Urinary bladder (tissue), 4 donors: ENCODE data around the gene GPRASP2. TPM values are rescaled to one million over a fixed set of nuclear protein-coding genes. Genes with fewer than 3 reads are reported as not detected.
"Not testable (repeated sequence)": the region's sequence is repeated elsewhere in the genome, so short reads cannot be mapped to it uniquely, and the experiment has no call there.

Source experiments
- DNase-seq: peaks from one replicate; pipeline ENCODE4 v3.0.0-alpha.2; 2015; ENCODE audit errors: extremely low spot score
- H3K27ac ChIP-seq: one replicate; pipeline ENCODE4 v1.5.1; 2013; ENCODE audit warnings: low read depth, mild to moderate bottlenecking, moderate library complexity
- H3K36me3 ChIP-seq: one replicate; pipeline ENCODE4 v1.6.1; 2013; ENCODE audit warnings: mild to moderate bottlenecking, moderate library complexity; ENCODE audit not compliant: insufficient read depth
- H3K4me1 ChIP-seq: one replicate; pipeline ENCODE4 v1.6.1; 2013; ENCODE audit warnings: mild to moderate bottlenecking, moderate library complexity; ENCODE audit not compliant: insufficient read depth
- H3K4me3 ChIP-seq: one replicate; pipeline ENCODE4 v1.5.1; 2013; ENCODE audit warnings: low read depth, low read length
- WGBS: extraction: QIAGEN DNeasy Blood & Tissue Kit; methylation state at CpG from one replicate; pipeline ENCODE4 v1.1.7; 2013; 5-methylcytosine and 5-hydroxymethylcytosine counted together
- polyA plus RNA-seq: library from polyadenylated mRNA; stranded (reverse); fragments of 200-250 nt; gene quantifications from one replicate; pipeline ENCODE4 v1.2.3, GENCODE V29; 2013
- total RNA-seq: library from RNA; depleted of rRNA; stranded (reverse); fragments of >200 nt; gene quantifications from one replicate; pipeline ENCODE4 v1.2.3, GENCODE V29; 2014
- donor health status: healthy with polysubstance abuse.
- donor health status: healthy.

The GPRASP2 gene
- total RNA-seq (44.2 TPM), polyA plus RNA-seq (17.7 TPM)

GRCh38 chrX:102712216-102712966 lies at the start of gene GPRASP2:
Gene GPRASP2, plus strand, starts transcription at chrX:102712448. Its CDS starts 2,422 bp downstream, at chrX:102714870.
- H3K27ac ChIP-seq, result peak within 1 kb of the TSS; percentile 84
- H3K36me3 ChIP-seq, result no peaks in the 10 kb centered on the region
- DNase-seq, result no peak
- peak within 1 kb of the TSS; percentile 64 for H3K4me3 ChIP-seq
- no peaks in the 10 kb centered on the region for H3K4me1 ChIP-seq
- 1% methylated on average over 57 of the region's 68 CpGs for WGBS

- H3K36me3 ChIP-seq, DNase-seq, H3K4me3 ChIP-seq, H3K27ac ChIP-seq, H3K4me1 ChIP-seq: not testable (repeated sequence)
- WGBS, result 98% methylated on average over 4 of the region's 4 CpGs
Measured at GRCh38 chrX:102663820-102664219, 48.4 kb upstream of the GPRASP2 start.

DNA sequence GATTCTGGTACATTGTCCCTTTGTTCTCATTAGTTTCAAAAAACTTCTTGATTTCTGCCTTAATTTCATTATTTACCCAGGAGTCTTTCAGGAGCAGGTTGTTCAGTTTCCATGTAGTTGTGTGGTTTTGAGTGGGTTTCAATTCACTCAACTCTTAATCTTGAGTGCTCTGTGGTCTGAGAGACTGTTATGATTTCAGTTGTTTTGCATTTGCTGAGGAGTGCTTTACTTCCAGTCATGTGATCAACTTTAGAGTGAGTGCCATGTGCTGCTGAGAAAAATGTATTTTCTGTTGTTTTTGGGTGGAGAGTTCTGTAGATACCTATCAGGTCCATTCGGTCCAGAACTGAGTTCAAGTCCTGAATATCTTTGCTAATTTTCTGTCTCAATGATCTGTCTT lies 45.2 kb upstream of the GPRASP2 start:
- H3K4me1 ChIP-seq, H3K36me3 ChIP-seq, H3K4me3 ChIP-seq, DNase-seq, H3K27ac ChIP-seq: not testable (repeated sequence)
- WGBS, result 97% methylated on average over 1 of the region's 1 CpG

DNA sequence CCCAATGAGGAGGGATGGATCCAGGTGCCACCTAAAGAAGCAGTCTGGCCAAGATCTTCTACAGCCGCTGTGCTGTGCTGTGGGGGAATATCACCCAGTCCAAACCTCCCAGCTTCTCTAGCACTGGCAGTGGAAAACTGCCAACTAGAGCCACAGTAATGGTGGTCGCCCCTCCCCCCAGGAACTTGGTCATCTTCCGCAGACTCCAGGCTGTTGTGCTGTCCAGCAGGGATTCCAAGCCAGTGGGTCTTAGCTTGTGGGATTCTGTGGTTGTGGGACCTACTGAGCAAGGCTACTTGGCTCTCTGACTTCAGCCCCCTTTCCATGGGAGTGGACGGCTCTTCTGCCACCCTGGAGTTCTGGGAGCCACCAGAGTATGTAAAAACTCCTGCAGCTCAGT lies 42.7 kb upstream of the GPRASP2 start:
- Histone ChIP-seq H3K36me3 (no peaks in the 10 kb centered on the region), H3K4me1 (no peaks in the 10 kb centered on the region), H3K4me3 (no peak overlapping the region), H3K27ac (no peak overlapping the region)
- 97% methylated on average over 4 of the region's 4 CpGs for WGBS
- DNase-seq, result no peak

- 26% methylated on average over 3 of the region's 3 CpGs for WGBS
Measured at GRCh38 chrX:102672856-102673255, 39.4 kb upstream of the GPRASP2 start.

DNA sequence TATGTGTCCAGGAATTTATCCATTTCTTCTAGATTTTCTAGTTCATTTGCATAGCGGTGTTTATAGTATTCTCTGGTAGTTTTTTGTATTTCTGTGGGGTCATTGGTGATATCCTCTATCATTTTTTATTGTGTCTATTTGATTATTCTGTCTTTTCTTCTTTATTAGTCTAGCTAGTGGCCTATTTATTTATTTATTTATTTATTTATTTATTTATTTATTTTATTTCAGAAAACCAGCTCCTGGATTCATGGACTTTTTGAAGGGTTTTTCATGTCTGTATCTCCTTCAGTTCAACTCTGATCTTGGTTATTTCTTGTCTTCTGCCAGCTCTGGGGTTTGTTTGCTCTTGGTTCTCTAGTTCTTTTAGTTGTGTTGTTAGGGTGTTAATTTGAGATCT lies 34.8 kb upstream of the GPRASP2 start:
- 94% methylated on average over 1 of the region's 1 CpG for WGBS
- not testable (repeated sequence) for H3K4me3 ChIP-seq, H3K36me3 ChIP-seq, H3K27ac ChIP-seq, DNase-seq, H3K4me1 ChIP-seq

More at GRCh38 chrX:102672856-102673255, 39.4 kb upstream of the GPRASP2 start:
- no peak for DNase-seq
- Histone ChIP-seq H3K27ac (no peak overlapping the region), H3K36me3 (no peaks in the 10 kb centered on the region), H3K4me1 (no peaks in the 10 kb centered on the region), H3K4me3 (no peak overlapping the region)

GRCh38 chrX:102684772-102685520 lies 27.3 kb upstream of the GPRASP2 start:
- no peaks in the 10 kb centered on the region for H3K36me3 ChIP-seq
- DNase-seq, result no peak
- WGBS, result 47% methylated on average over 2 of the region's 2 CpGs
- H3K27ac ChIP-seq, result no peak overlapping the region
- no peaks in the 10 kb centered on the region for H3K4me1 ChIP-seq
- no peak overlapping the region for H3K4me3 ChIP-seq

DNA sequence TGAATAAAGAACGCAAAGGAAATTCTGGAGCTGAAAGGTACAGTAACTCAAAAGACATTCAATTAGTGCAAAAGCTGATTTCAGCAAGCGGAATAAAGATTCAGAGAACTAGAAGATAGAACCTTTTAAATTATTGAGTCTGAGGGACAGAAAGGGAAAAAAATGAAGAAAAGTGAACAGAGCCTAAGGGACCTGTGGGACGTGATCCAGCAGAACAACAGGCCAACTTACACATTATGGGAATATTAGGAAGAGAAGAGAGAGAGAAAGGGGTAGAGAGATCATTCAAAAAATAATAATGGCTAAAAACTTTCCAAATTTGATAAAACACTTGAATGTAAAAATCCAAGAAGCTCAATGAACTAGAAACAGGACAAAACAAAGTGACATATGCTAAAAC lies 17.5 kb upstream of the GPRASP2 start:
- WGBS, result 91% methylated on average over 3 of the region's 3 CpGs
- no peak for DNase-seq
- H3K27ac ChIP-seq, result no peak overlapping the region
- no peaks in the 10 kb centered on the region for H3K36me3 ChIP-seq
- no peaks in the 10 kb centered on the region for H3K4me1 ChIP-seq
- H3K4me3 ChIP-seq, result no peak overlapping the region

DNA sequence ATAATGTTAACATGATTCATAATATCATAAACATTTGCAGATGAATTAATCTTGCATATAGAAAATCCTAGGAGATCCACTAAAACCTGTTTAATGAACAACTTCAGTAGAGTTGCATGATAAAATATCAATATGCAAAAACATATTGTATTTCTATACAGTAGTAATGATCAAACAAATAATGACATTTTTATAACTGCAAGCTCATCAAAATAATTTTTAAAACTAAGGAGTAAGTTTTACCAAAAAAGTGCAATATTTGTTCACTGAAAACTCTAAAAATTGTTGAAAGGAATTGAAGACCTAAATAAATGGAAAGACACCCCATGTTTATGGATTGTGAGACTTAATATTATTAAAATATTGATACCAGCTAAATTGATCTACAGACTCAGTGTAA lies 15.9 kb upstream of the GPRASP2 start:
- no peaks in the 10 kb centered on the region for H3K4me1 ChIP-seq
- H3K4me3 ChIP-seq, result no peak overlapping the region
- DNase-seq, result no peak
- no peak overlapping the region for H3K27ac ChIP-seq
- no peaks in the 10 kb centered on the region for H3K36me3 ChIP-seq

- Histone ChIP-seq H3K4me3 (no peak overlapping the region), H3K36me3 (no peaks in the 10 kb centered on the region), H3K27ac (no peak overlapping the region), H3K4me1 (no peaks in the 10 kb centered on the region)
- no peak for DNase-seq
Measured at GRCh38 chrX:102697494-102697893, 14.8 kb upstream of the GPRASP2 start.

DNA sequence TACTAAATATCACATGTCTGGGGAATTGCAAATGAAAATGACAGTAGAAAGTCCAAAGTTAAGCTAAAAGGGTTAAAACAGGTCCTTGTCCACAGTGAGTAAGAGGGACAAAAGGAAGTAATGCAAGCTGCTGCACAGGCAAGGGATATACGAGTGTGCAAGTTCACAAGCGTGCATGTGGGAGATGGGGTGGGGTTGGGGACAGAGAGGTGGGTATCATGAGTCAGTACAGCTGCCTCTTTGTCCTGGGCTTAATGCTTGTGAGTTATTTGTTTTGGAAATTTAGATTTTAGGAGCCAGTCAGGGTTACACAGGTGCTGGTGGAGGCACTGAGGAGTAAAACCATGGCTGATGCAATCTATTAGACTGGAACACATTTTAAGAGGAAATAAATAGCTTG lies 3.3 kb upstream of the GPRASP2 start:
- H3K4me1 ChIP-seq, result no peaks in the 10 kb centered on the region
- no peak for DNase-seq
- WGBS, result 49% methylated on average over 2 of the region's 2 CpGs
- H3K27ac ChIP-seq, result no peak overlapping the region
- no peak overlapping the region for H3K4me3 ChIP-seq
- no peaks in the 10 kb centered on the region for H3K36me3 ChIP-seq

DNA sequence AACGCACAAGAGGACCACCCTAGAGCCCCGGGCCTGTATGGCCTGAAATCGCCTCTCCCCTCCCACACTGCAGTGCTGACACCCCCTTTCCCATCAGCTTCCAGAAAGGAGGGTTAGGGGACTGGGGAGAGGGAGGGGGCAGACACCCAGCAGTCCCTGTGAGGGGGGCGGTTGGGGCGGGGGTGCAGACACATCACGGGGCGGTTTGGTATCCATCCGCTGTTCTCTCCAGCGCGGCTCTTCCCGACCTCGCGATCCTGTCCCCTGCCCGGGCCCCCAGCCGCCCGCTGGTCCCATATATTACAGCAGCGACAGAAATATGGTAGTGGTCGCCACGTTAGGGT lies 404 bp upstream of the GPRASP2 start:
- DNase-seq, result no peak
- H3K27ac ChIP-seq, result no peak overlapping the region
- H3K4me3 ChIP-seq, result peak overlapping the region; percentile 64
- WGBS, result 5% methylated on average over 18 of the region's 19 CpGs
- no peaks in the 10 kb centered on the region for H3K4me1 ChIP-seq
- no peaks in the 10 kb centered on the region for H3K36me3 ChIP-seq

- H3K36me3 ChIP-seq, result no peaks in the 10 kb centered on the region
- 1% methylated on average over 23 of the region's 23 CpGs for WGBS
- H3K4me1 ChIP-seq, result no peaks in the 10 kb centered on the region
- H3K4me3 ChIP-seq, result peak overlapping the region; percentile 64
- H3K27ac ChIP-seq, result peak overlapping the region; percentile 84
- DNase-seq, result no peak
Measured at GRCh38 chrX:102712981-102713625, 855 bp downstream of the GPRASP2 start.

GRCh38 chrX:102714994-102715393 lies 2.7 kb downstream of the GPRASP2 start:
- no peak for DNase-seq
- no peaks in the 10 kb centered on the region for H3K36me3 ChIP-seq
- no peak overlapping the region for H3K4me3 ChIP-seq
- H3K27ac ChIP-seq, result no peak overlapping the region
- H3K4me1 ChIP-seq, result no peaks in the 10 kb centered on the region
- 79% methylated on average over 6 of the region's 6 CpGs for WGBS
